HepG2 (cell line): ENCODE results near the gene RPUSD3. TPM values are rescaled to one million over a fixed set of nuclear protein-coding genes. Genes with fewer than 3 reads are reported as not detected.

Source experiments
- AKAP8 ChIP-seq: sonication (generic); formaldehyde crosslinking; IDR thresholded peaks from 2 replicates; pipeline ENCODE4 v1.5.1; 2020; ENCODE audit warnings: mild to moderate bottlenecking, missing genetic modification reagents
- CHD2 ChIP-seq: IDR thresholded peaks from 2 replicates; pipeline ENCODE4 v1.6.1; 2011; ENCODE audit warnings: low read depth, low read length, improper control_type of control experiment
- ETV5 ChIP-seq: IDR thresholded peaks from 2 replicates; pipeline ENCODE4 v1.6.1; 2018; ENCODE audit warnings: missing biosample characterization, missing genetic modification reagents, inconsistent platforms, borderline replicate concordance
- GPN1 ChIP-seq: sonication (generic); formaldehyde crosslinking; IDR thresholded peaks from 2 replicates; pipeline ENCODE4 v1.5.1; 2020; ENCODE audit warnings: missing genetic modification reagents, borderline replicate concordance
- HOXA5 ChIP-seq: sonication (generic); formaldehyde crosslinking; IDR thresholded peaks from 2 replicates; pipeline ENCODE4 v1.4.0; 2020; ENCODE audit warnings: missing genetic modification reagents
- HOXD1 ChIP-seq: sonication (generic); formaldehyde crosslinking; IDR thresholded peaks from 2 replicates; pipeline ENCODE4 v1.5.0; 2020; ENCODE audit warnings: missing genetic modification reagents
- JUND ChIP-seq: sonication (generic); formaldehyde crosslinking; IDR thresholded peaks from 2 replicates; pipeline ENCODE4 v1.8.0; 2022; ENCODE audit warnings: mild to moderate bottlenecking, missing genetic modification reagents
- NR2F6 ChIP-seq, 2 experiments: IDR thresholded peaks; 2 replicates each; pipeline ENCODE4 v1.6.1; 2016; ENCODE audit warnings: antibody characterized with exemption in 1 of 2, mild to moderate bottlenecking in 1 of 2
- PRMT3 ChIP-seq: sonication (generic); formaldehyde crosslinking; IDR thresholded peaks from 2 replicates; pipeline ENCODE4 v1.8.1; 2022; ENCODE audit warnings: low read depth, mild to moderate bottlenecking, moderate library complexity, missing genetic modification reagents, borderline replicate concordance
- RBFOX2 ChIP-seq: fragments of 200-400 bp; formaldehyde crosslinking; IDR thresholded peaks from 2 replicates; pipeline ENCODE4 v1.6.1; 2017; ENCODE audit warnings: low read depth, mild to moderate bottlenecking, low read length
- SIN3B ChIP-seq: fragments of 150-350 bp; IDR thresholded peaks from 2 replicates; pipeline ENCODE4 v1.6.1; 2014; ENCODE audit warnings: low read length
- TBX2 ChIP-seq: sonication (generic); formaldehyde crosslinking; IDR thresholded peaks from 2 replicates; pipeline ENCODE4 v1.5.0; 2020; ENCODE audit warnings: missing genetic modification reagents, mild to moderate bottlenecking, borderline replicate concordance
- THAP7 ChIP-seq: sonication (generic); formaldehyde crosslinking; IDR thresholded peaks from 2 replicates; pipeline ENCODE4 v1.8.1; 2023; ENCODE audit warnings: mild to moderate bottlenecking, missing genetic modification reagents
- THAP8 ChIP-seq: sonication (generic); formaldehyde crosslinking; IDR thresholded peaks from 2 replicates; pipeline ENCODE4 v1.5.1; 2020; ENCODE audit warnings: missing genetic modification reagents, mild to moderate bottlenecking, borderline replicate concordance
- ZBTB14 ChIP-seq: sonication (generic); formaldehyde crosslinking; IDR thresholded peaks from 2 replicates; pipeline ENCODE4 v1.4.0; 2020; ENCODE audit warnings: missing genetic modification reagents
- ZNF274 ChIP-seq: sonication (generic); formaldehyde crosslinking; IDR thresholded peaks from 2 replicates; pipeline ENCODE4 v1.5.1; 2020; ENCODE audit warnings: mild to moderate bottlenecking, missing genetic modification reagents
- ZNF343 ChIP-seq: sonication (generic); formaldehyde crosslinking; IDR thresholded peaks from 2 replicates; pipeline ENCODE4 v1.4.0; 2020; ENCODE audit warnings: mild to moderate bottlenecking, missing genetic modification reagents
- ZNF350 ChIP-seq: sonication (generic); formaldehyde crosslinking; IDR thresholded peaks from 2 replicates; pipeline ENCODE4 v1.4.0; 2020; ENCODE audit warnings: mild to moderate bottlenecking, low read depth, missing genetic modification reagents, borderline replicate concordance
- ZNF629 ChIP-seq: sonication (generic); formaldehyde crosslinking; conservative IDR thresholded peaks from 2 replicates; pipeline ENCODE4 v1.5.0; 2020; ENCODE audit warnings: missing genetic modification reagents
- ZNF691 ChIP-seq: sonication (generic); formaldehyde crosslinking; IDR thresholded peaks from 2 replicates; pipeline ENCODE4 v1.4.0; 2020; ENCODE audit warnings: missing genetic modification reagents, low read depth, mild to moderate bottlenecking, borderline replicate concordance
- ZNF780A ChIP-seq: sonication (generic); formaldehyde crosslinking; IDR thresholded peaks from 2 replicates; pipeline ENCODE4 v1.8.0; 2022; ENCODE audit warnings: mild to moderate bottlenecking, missing genetic modification reagents, moderate library complexity
- ZXDC ChIP-seq: sonication (generic); formaldehyde crosslinking; IDR thresholded peaks from 2 replicates; pipeline ENCODE4 v1.5.0; 2020; ENCODE audit warnings: mild to moderate bottlenecking, missing genetic modification reagents
- polyA plus RNA-seq, 8 experiments: library from polyadenylated mRNA; depleted of rRNA in 3 of 8; stranded (reverse) in 7 of 8; unstranded in 1 of 8; fragments of >200 nt; fragmentation: Illumina TruSeq in 4 of 8; extraction: Trizol in 4 of 8; gene quantifications; 2 replicates each; pipeline versions ENCODE4 v1.2.1 to v1.2.3, GENCODE V29; 2011 to 2016; ENCODE audit warnings: low read depth in 4 of 8, missing spikeins in 1 of 8, mixed read lengths in 1 of 8; ENCODE audit not compliant: insufficient read depth in 1 of 8
- total RNA-seq, 5 experiments: library from RNA; depleted of rRNA; stranded (reverse); fragments of >200 nt; fragmentation: Illumina TruSeq; extraction: Trizol; gene quantifications; 2 replicates each; pipeline ENCODE4 v1.2.3, GENCODE V29; 2016; ENCODE audit warnings: low read depth in 1 of 5

The RPUSD3 gene
- total and polyA plus RNA-seq, 2 of the 13 experiments (the other 11 are each of a cell fraction or from before 2014, with no cell fraction given), result 32.1 to 48.7 TPM

- TF ChIP-seq ZXDC, result no peak
- TF ChIP-seq ETV5 (CRISPR knock-in tag), result peak; percentile 39; the same call in 1 of the 2 replicates
- no peak; the same call in none of the 2 replicates for TF ChIP-seq NR2F6 (IDR thresholded peaks at IDR 0.05)
- TF ChIP-seq NR2F6 (CRISPR knock-in tag; IDR thresholded peaks at IDR 0.05), result peak; percentile 75
- TF ChIP-seq ZNF350 (CRISPR knock-in tag), result peak; percentile 81
- TF ChIP-seq CHD2, result no peak
- no peak for TF ChIP-seq HOXD1
- TF ChIP-seq ZNF629, result no peak
- peak; percentile 61; the same call in 1 of the 2 replicates for TF ChIP-seq TBX2 (CRISPR knock-in tag)
- peak; percentile 31; the same call in 1 of the 2 replicates for TF ChIP-seq HOXA5 (CRISPR knock-in tag)
- no peak for TF ChIP-seq ZNF780A
- no peak for TF ChIP-seq JUND (CRISPR knock-in tag)
- TF ChIP-seq ZBTB14, result no peak
- TF ChIP-seq RBFOX2, result peak; percentile 66
- TF ChIP-seq ZNF343, result peak; percentile 61; the same call in 1 of the 2 replicates
- no peak for TF ChIP-seq THAP8 (CRISPR knock-in tag)
- TF ChIP-seq ZNF274, result no peak; the same call in 1 of the 2 replicates
- TF ChIP-seq ZNF691 (CRISPR knock-in tag), result peak; percentile 61; the same call in 1 of the 2 replicates
- no peak for TF ChIP-seq GPN1 (CRISPR knock-in tag)
- TF ChIP-seq PRMT3, result 0 out of 2 replicates have a peak, but pooled peaks have one; percentile 19
- no peak for TF ChIP-seq THAP7 (CRISPR knock-in tag)
- 0 out of 2 replicates have a peak, but pooled peaks have one; percentile 26 for TF ChIP-seq AKAP8 (CRISPR knock-in tag)
- TF ChIP-seq SIN3B, result no peak
Observed at GRCh38 chr3:9862391-9863057, 18.7 kb upstream of the RPUSD3 start (continued).
